Left colon (tissue), 2 donors: ENCODE results near the gene SLIT3. TPM values are rescaled to one million over a fixed set of nuclear protein-coding genes. Genes with fewer than 3 reads are reported as not detected.

Experiments used
- ATAC-seq: fragments of 200-7000 bp; cut with Tn5 transposase; one replicate; pipeline ENCODE4 v1.9.1; 2020; ENCODE audit warnings: mild to moderate bottlenecking, moderate library complexity
- DNase-seq, 2 donors: peaks; one replicate each; pipeline ENCODE4 v3.0.0-alpha.2; 2020
- intact Hi-C, 2 donors: fragments of 100-400 bp; cut with DNase I in 1 of 2; cut with micrococcal nuclease in 1 of 2; formaldehyde crosslinking; loops; one replicate each; pipeline versions ENCODE4 v1.11.2 to v1.14.0; 2022; cut with DNase I, micrococcal nuclease
- total RNA-seq, 2 donors: library from RNA; stranded (reverse); fragmentation: NEBNext Ultra II Directional; extraction: Animal tissue kit (Norgen Biotek cat#: 25700); gene quantifications; one replicate each; pipeline ENCODE4 v1.2.1, GENCODE V29; 2021
- donor health status: DM: no; HTN: no; CAD: no.
- donor health status: DM: yes; HTN: yes; CAD: no.

SLIT3 gene
- total RNA-seq, 2 donors from 2014 or later = 6.1 to 15.7 TPM

DNA sequence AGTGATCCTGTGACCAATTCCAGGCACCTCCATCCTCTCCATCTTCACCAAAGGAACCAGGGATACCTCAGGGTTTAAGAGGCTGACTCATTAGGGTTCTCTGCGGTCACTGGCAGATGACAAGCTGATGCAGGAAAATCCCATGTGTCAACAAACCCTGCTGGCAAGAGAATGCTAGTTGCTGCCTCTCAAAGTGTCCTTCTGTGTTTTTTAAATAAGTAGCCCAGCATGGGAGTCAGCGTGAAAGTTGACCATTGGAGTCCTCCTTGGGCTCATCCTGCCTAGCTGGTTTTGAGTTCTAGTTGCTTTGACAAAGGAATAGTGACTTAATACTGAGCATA, 200.2 kb downstream of the SLIT3 start:
- DNase-seq (no peak), ATAC-seq (no peak)
- intact Hi-C loops = no loop called here

DNA sequence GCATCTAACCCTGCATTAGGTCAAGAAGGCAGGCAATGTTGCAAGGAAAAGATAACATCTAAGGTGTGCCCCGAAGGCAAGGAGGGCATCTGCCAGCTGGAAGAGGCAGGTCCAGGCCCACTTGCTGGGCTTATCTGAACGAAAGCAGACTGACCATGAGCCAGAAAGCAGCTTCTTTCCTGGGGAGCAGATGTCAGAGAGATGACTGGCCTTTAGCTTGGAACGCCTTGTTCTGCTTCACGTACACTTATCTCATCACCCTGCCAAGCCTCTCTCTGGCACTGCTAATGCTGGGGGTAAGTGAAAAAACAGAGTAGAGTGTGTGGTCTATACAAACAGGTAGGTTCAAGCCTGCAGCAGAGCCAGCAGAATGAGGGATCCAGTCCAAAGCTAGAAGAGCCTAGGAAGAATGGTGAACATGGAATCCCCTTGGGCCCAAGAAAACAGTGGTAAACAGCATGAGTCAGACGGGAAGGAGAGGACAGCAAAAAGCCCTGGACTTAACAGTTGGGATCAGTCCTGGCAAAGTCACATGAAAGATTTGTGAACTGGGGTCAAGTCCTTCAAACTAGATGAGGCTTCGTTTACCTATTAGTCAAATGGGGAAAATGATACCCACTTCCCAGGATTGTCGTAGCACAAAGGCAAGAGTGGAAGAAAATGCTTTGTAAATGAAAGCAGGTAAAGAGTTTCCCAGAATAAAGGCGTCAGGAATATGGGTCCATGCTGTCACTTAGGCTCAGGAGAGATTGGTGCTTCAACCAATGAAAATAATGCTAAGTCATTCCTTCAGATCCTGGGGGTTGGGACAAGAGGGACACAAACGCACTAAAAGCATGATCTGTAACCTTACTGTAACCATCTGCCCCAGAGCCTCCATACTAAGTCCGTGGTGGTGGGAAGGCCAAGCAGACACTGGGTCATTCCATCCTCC, 200.9 kb downstream of the SLIT3 start:
- no peak for DNase-seq
- intact Hi-C loops = no loop called here
- ATAC-seq = no peak

GRCh38 chr5:169098331-169099121, 202.4 kb downstream of the SLIT3 start:
- no peak for DNase-seq
- no peak for ATAC-seq
- intact Hi-C loops = no loop called here

- no peak for DNase-seq
- intact Hi-C loops = no loop called here
- no peak for ATAC-seq
Measured at GRCh38 chr5:169097374-169098326, 203.3 kb downstream of the SLIT3 start.

DNA sequence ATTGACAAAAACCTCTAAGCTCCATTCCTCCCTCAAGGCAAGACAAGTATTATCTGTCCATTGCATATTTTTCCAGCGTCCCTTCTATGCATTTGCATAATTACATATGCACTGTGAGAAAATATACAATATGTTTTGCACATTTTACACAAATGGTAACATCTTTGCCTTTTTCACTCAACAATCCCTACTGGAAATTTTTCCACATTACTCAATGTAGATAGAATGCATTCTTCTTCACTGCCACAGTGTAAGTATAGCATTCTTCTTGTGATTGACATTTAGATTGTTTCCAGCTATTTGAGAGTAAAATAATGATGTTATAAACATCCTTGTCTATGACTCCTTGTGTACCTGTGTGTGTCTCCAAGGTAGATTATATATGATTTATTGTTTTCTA, 205.0 kb downstream of the SLIT3 start:
- DNase-seq (no peak), ATAC-seq (no peak)
- intact Hi-C loops = no loop called here

DNA sequence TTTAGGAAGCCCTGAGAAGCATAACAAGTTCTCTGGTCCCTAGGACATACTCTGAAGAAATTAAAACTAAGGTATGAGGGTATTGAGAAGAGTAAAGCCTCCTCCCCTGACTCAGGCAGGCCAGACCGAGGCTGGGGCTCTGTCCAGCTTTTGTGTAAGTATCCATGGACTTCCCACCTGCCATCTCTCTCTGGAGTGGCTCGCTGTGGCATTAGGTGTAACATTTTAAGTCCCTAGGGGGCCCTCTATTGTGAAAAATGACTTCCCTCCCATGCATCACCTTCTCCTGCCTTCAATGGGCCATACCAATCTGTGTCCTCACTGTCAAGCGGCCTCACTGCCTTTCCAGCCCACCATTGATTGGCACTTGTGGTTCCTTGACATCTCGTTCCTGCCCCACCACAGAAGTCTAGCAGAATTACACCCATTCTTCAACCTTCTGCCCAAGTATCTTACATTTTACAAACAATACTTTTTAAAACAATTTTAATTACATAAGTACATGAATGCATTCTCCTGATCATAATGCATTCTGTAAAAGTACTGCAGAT, 205.5 kb downstream of the SLIT3 start:
- DNase-seq (no peak), ATAC-seq (no peak)
- intact Hi-C loops = no loop called here

GRCh38 chr5:169094586-169095409, 206.1 kb downstream of the SLIT3 start:
- no peak for ATAC-seq
- intact Hi-C loops = no loop called here

DNA sequence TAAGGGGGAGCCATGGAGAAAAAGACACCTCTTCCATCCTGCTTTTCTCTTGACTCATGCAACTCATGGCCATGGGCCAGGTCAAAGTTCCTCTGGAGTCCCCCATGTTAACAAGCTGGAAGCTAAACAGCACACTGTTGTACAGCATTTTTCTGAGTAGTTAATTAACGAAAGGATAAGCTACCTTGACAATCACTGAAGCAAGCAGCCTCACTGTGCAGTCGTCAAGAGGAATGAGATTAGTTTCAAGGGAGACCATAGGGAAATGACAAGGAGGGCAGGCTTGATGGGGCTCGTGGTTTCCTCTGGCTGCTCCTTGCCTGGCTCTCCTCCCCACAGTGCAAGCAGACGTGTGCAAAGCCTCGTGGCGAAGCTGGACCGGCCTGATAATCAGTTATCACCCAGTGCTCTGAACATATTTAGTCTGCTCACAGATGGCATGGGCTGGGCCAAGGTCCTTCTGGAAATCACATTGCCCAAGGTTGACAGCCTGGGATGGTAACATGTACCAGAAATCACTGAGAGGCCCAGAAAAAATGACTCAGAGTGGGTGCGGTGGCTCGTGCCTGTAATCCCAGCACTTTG, 209.5 kb downstream of the SLIT3 start:
- ATAC-seq (no peak), DNase-seq (no peak)
- intact Hi-C loops = no loop called here

More at GRCh38 chr5:169094586-169095409, 206.1 kb downstream of the SLIT3 start:
- DNase-seq = no peak

DNA sequence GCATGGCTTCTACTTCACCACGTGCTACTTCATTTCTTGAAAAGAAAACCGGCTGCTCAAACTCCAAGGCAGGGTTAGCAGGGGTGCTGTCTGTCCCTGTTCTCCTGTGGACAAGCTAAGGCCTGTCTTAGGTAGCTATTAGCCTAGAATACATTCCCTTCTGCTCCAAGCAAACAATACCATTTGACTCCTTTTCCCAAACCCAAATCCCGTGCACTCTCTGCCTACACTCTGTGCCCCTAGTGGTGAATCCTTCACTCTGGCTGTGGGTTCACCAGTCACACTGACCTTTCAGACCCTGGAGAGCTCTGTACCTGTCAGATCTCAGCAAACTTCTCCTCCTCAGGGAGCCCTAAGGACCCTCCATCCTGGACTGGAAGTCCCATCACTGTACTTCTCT, 211.6 kb downstream of the SLIT3 start:
- no peak for DNase-seq
- no peak for ATAC-seq
- intact Hi-C loops = no loop called here

DNA sequence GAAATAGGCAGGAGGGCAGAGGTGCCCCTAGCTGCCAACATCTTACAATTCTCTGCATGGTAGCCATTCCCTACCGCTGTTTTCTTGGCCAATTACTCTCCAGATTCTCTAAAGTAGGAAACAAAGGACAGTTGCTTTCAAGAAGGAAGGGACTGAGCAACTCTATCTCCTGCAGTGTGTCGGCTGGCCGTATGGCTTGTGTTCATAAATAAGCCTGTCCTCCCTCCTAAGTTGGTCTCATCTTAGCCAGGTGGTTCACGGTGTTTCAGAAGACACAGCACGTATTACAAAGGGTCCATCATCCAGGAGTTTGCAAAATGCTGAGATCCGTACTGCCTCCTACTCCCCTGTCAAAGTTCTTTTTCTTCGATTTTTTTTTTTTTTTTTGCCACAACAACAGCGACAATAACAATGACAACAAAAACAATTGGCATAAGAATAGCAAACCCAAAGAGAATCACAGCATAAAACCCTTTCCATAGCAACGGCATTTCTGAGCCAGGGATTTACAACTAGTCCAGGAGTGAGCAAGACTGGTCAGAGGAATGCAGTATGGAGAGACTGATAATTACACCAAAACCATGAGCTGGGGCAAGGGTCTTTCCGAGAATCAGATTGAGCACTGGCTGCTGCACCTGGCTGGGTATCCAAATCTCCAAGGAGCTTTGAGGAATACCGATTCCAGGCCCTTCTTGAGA, 212.8 kb downstream of the SLIT3 start:
- DNase-seq (no peak), ATAC-seq (no peak)
- intact Hi-C loops = no loop called here

- intact Hi-C loops = no loop called here
- no peak for DNase-seq
- no peak for ATAC-seq
Measured at GRCh38 chr5:169085636-169086035, 215.3 kb downstream of the SLIT3 start.

- ATAC-seq (no peak), DNase-seq (no peak)
- intact Hi-C loops = no loop called here
Measured at GRCh38 chr5:169085212-169085611, 215.7 kb downstream of the SLIT3 start.

GRCh38 chr5:169084775-169085174, 216.2 kb downstream of the SLIT3 start:
- intact Hi-C loops = no loop called here
- DNase-seq = no peak
- ATAC-seq = peak; percentile 40

DNA sequence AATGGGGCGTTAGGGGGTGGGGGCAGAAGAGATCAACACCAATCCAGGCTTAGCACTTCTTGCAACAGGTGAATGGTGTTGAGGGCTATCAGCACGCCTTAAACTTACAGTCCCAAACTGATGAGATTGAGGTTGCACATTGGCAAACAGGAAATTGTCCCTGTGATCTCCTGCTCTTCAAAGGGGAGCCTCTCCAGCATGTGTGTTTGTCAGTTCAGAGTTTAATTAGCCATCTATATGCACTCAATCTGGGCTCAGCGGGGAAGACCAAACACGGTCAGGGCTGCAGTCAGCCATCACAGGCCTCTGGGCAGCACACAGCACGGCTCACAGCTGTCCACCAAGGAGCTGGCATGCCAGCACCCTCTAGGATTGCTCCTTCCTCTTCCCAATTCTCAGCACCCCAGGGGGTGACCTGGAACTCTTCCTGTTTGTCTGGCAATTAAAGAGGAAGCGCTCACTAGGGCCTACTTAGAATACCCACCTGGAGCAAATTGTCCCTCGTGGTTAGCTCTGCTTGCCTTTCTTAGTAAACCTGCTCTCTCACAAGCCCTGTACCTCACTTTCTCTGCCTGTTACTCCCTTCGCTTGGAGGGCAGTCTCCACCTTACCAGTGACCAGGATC, 217.4 kb downstream of the SLIT3 start:
- intact Hi-C loops = no loop called here
- DNase-seq (no peak), ATAC-seq (peak; percentile 8)

GRCh38 chr5:169081000-169081724, 219.8 kb downstream of the SLIT3 start:
- intact Hi-C loops = no loop called here
- ATAC-seq (no peak), DNase-seq (no peak)

DNA sequence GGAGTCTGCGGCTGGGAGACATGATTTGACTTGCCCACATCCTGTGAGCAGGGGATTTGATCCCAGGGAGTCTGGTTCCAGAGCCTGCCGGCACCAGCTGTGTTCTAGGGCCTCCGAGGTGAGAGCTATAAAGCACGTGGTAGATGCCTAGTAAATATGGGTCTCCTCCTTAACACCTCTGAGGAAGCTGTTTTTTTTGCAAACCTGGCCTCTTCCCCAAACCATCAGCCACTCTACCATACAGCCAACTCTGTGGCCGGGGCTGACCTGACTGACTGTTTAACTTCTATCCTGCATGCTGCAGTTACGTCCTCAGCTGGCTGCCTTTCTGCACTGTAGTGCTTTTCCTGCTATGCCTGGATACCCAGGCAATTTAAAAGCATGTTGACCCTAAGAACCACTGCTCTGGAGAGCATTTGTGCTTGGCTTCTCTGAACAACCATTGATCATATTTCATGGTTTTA, 220.5 kb downstream of the SLIT3 start:
- intact Hi-C loops = no loop called here
- no peak for ATAC-seq
- DNase-seq = no peak
